Smooth muscle cell (in vitro differentiated cells): Measurements from ENCODE around the gene CFAP97D2. TPM values are rescaled to one million over a fixed set of nuclear protein-coding genes. Genes with fewer than 3 reads are reported as not detected.

Experiments
- DNase-seq: peaks from one replicate; lab custom pipeline; 2025; ENCODE audit not compliant: unreplicated experiment; lab: John Stamatoyannopoulos, UW
- H2AFZ ChIP-seq: fragments of 200-600 bp; sonication (generic); 2 replicates; pipeline ENCODE4 v1.6.0; 2016; ENCODE audit warnings: antibody characterized with exemption, low read depth, mild to moderate bottlenecking
- H3F3A ChIP-seq: fragments of 200-600 bp; sonication (generic); 2 replicates; pipeline ENCODE4 v1.6.0; 2017; ENCODE audit warnings: antibody characterized with exemption, low read depth
- H3K27ac ChIP-seq: fragments of 200-600 bp; sonication (generic); 2 replicates; pipeline ENCODE4 v1.5.1; 2016; ENCODE audit warnings: low read depth, mild to moderate bottlenecking
- H3K27me3 ChIP-seq: fragments of 200-600 bp; sonication (generic); 2 replicates; pipeline ENCODE4 v1.6.1; 2016; ENCODE audit warnings: low read depth, mild to moderate bottlenecking
- H3K36me3 ChIP-seq: fragments of 200-600 bp; sonication (generic); 2 replicates; pipeline ENCODE4 v1.5.1; 2016; ENCODE audit warnings: low read depth
- H3K4me1 ChIP-seq: fragments of 200-600 bp; sonication (generic); 2 replicates; pipeline ENCODE4 v1.5.1; 2016; ENCODE audit warnings: low read depth
- H3K4me2 ChIP-seq: fragments of 200-600 bp; sonication (generic); 2 replicates; pipeline ENCODE4 v1.6.0; 2016; ENCODE audit warnings: mild to moderate bottlenecking
- H3K4me3 ChIP-seq: fragments of 200-600 bp; sonication (generic); 2 replicates; pipeline ENCODE4 v1.5.1; 2016; ENCODE audit warnings: mild to moderate bottlenecking
- H3K79me2 ChIP-seq: fragments of 200-600 bp; sonication (generic); 2 replicates; pipeline ENCODE4 v1.6.0; 2016; ENCODE audit warnings: low read depth, mild to moderate bottlenecking
- H3K9ac ChIP-seq: fragments of 200-600 bp; sonication (generic); 2 replicates; pipeline ENCODE4 v1.6.0; 2016; ENCODE audit warnings: low read depth
- H3K9me3 ChIP-seq: fragments of 200-600 bp; sonication (generic); replicated peaks from 2 replicates; pipeline ENCODE4 v1.5.1; 2016; ENCODE audit warnings: low read depth
- H4K20me1 ChIP-seq: fragments of 200-600 bp; sonication (generic); 2 replicates; pipeline ENCODE4 v1.6.0; 2016; ENCODE audit warnings: low read depth
- CTCF ChIP-seq: fragments of 200-600 bp; sonication (generic); IDR thresholded peaks from 2 replicates; pipeline ENCODE4 v1.5.1; 2017; ENCODE audit warnings: borderline replicate concordance, mild to moderate bottlenecking, antibody characterized with exemption; ENCODE audit not compliant: insufficient read depth, poor library complexity, severe bottlenecking
- WGBS: methylation state at CpG from one replicate; pipeline ENCODE4 v1.1.7; 2016; ENCODE audit warnings: low lambda C conversion rate; 5-methylcytosine and 5-hydroxymethylcytosine counted together
- polyA plus RNA-seq: library from polyadenylated mRNA; unstranded; fragments of >200 nt; fragmentation: Nextera tagmentation; extraction: Ambion mirVana; gene quantifications from 2 replicates; pipeline ENCODE4 v1.2.1, GENCODE V29; 2016
- total RNA-seq: library from RNA; depleted of rRNA; stranded (reverse); fragments of >200 nt; gene quantifications from 2 replicates; pipeline ENCODE4 v1.2.3, GENCODE V29; 2014

CFAP97D2 gene
- total RNA-seq (not detected in 2 replicates), polyA plus RNA-seq (not detected in 2 replicates)

GRCh38 chr13:114179087-114179658 is at the start of gene CFAP97D2:
Gene CFAP97D2, plus strand, starts transcription at chr13:114179257. Its CDS starts 74 bp downstream, at chr13:114179331.
- H3K4me1 ChIP-seq: no peaks in the 10 kb centered on the region
- H3K4me2 ChIP-seq: no peak within 1 kb of the TSS
- no peak within 1 kb of the TSS for H3K9ac ChIP-seq
- WGBS: 73% methylated on average over 13 of the region's 13 CpGs
- no peak within 1 kb of the TSS for H3K27ac ChIP-seq
- H3K9me3 ChIP-seq: no peaks in the 10 kb centered on the region
- TF ChIP-seq CTCF: no peak
- no peaks in the 10 kb centered on the region for H3K36me3 ChIP-seq
- no peak within 1 kb of the TSS for H2AFZ ChIP-seq
- no peaks in the 10 kb centered on the region for H3K79me2 ChIP-seq
- peaks cover 5% of the 10 kb centered on the region for H3K27me3 ChIP-seq
- no peaks in the 10 kb centered on the region for H4K20me1 ChIP-seq
- H3K4me3 ChIP-seq: no peak within 1 kb of the TSS
- H3F3A ChIP-seq: no peaks in the 10 kb centered on the region
- DNase-seq: no peak

GRCh38 chr13:114129649-114130062 is 49.4 kb upstream of the CFAP97D2 start:
- Histone ChIP-seq H4K20me1 (peaks cover 65% of the 10 kb centered on the region), H3K4me2 (peak overlapping the region; percentile 89), H3K36me3 (no peaks in the 10 kb centered on the region), H3K4me1 (peaks cover 40% of the 10 kb centered on the region), H3K9ac (peak overlapping the region; percentile 96), H3F3A (no peaks in the 10 kb centered on the region), H3K27ac (peak overlapping the region; percentile 99), H3K9me3 (no peaks in the 10 kb centered on the region), H3K27me3 (no peaks in the 10 kb centered on the region), H2AFZ (no peak overlapping the region), H3K4me3 (peak overlapping the region; percentile 89), H3K79me2 (peaks cover 58% of the 10 kb centered on the region)
- no peak for TF ChIP-seq CTCF
- no peak for DNase-seq
- WGBS: 56% methylated on average over 9 of the region's 9 CpGs

- Histone ChIP-seq H3K9ac (peak overlapping the region; percentile 96), H3K79me2 (peaks cover 52% of the 10 kb centered on the region), H3K4me1 (peaks cover 40% of the 10 kb centered on the region), H3K36me3 (no peaks in the 10 kb centered on the region), H3K27me3 (no peaks in the 10 kb centered on the region), H3K4me2 (peak overlapping the region; percentile 89), H3K9me3 (no peaks in the 10 kb centered on the region), H2AFZ (no peak overlapping the region), H3F3A (no peaks in the 10 kb centered on the region), H3K27ac (peak overlapping the region; percentile 99), H4K20me1 (peaks cover 59% of the 10 kb centered on the region), H3K4me3 (peak overlapping the region; percentile 89)
- DNase-seq: no peak
- 17% methylated on average over 18 of the region's 18 CpGs for WGBS
- no peak for TF ChIP-seq CTCF
Measured at GRCh38 chr13:114130131-114130836, 48.8 kb upstream of the CFAP97D2 start.
